HG03139 (cell line): ENCODE measurements around the gene TSFM.
A peak's percentile ranks its signal among the peaks of the same experiment; 100 is the strongest.
"Not testable (repeated sequence)": the region's sequence is repeated elsewhere in the genome, so short reads cannot be mapped to it uniquely, and the experiment has no call there.

ENCODE experiments used
- ATAC-seq: cut with Tn5 transposase; IDR thresholded peaks from one replicate; pipeline ENCODE4 v1.9.1; 2021; ENCODE audit not compliant: unreplicated experiment

Gene TSFM

GRCh38 chr12:57762463-57762862 is 20.1 kb upstream of the TSFM start:
- ATAC-seq = no peak

GRCh38 chr12:57763881-57764661 is 18.5 kb upstream of the TSFM start:
- ATAC-seq = no peak

- no peak for ATAC-seq
Measured at GRCh38 chr12:57764662-57765002, 18.0 kb upstream of the TSFM start.

- ATAC-seq = no peak
Measured at GRCh38 chr12:57765003-57765697, 17.4 kb upstream of the TSFM start.

GRCh38 chr12:57765698-57766463 is 16.7 kb upstream of the TSFM start:
- ATAC-seq = no peak

- no peak for ATAC-seq
Measured at GRCh38 chr12:57766464-57767304, 15.9 kb upstream of the TSFM start, which contains the start of gene CYP27B1. CYP27B1 (minus strand) TSS chr12:57767078; CDS start chr12:57767041, 37 bp downstream.

GRCh38 chr12:57767305-57767698 is 15.3 kb upstream of the TSFM start:
- no peak for ATAC-seq

- no peak for ATAC-seq
Measured at GRCh38 chr12:57767876-57768275, 14.7 kb upstream of the TSFM start.

- no peak for ATAC-seq
Measured at GRCh38 chr12:57769594-57769993, 13.0 kb upstream of the TSFM start.

- no peak for ATAC-seq
Measured at GRCh38 chr12:57770734-57771133, 11.9 kb upstream of the TSFM start.

- peak; percentile 62 for ATAC-seq
Measured at GRCh38 chr12:57771236-57771872, 11.2 kb upstream of the TSFM start.

GRCh38 chr12:57771873-57772428 is 10.6 kb upstream of the TSFM start, which contains the start of gene METTL1:
METTL1 (minus strand) TSS chr12:57772105; CDS start chr12:57772083, 22 bp downstream.
- ATAC-seq = peak; percentile 85

- ATAC-seq = peak; percentile 10
Measured at GRCh38 chr12:57772429-57773322, 9.9 kb upstream of the TSFM start, which contains the start of gene EEF1AKMT3. EEF1AKMT3 (plus strand) TSS chr12:57772614; CDS start chr12:57772725, 111 bp downstream.

- ATAC-seq = not testable (repeated sequence)
Measured at GRCh38 chr12:57774634-57775033, 8.0 kb upstream of the TSFM start.

GRCh38 chr12:57775044-57775443 is 7.5 kb upstream of the TSFM start:
- ATAC-seq = no peak

- no peak for ATAC-seq
Measured at GRCh38 chr12:57775563-57776246, 6.9 kb upstream of the TSFM start.

GRCh38 chr12:57776247-57776587 is 6.4 kb upstream of the TSFM start:
- no peak for ATAC-seq

GRCh38 chr12:57777367-57777766 is 5.2 kb upstream of the TSFM start:
- no peak for ATAC-seq
